Measurements from ENCODE around the gene SOX21. TPM values are rescaled to one million over a fixed set of nuclear protein-coding genes. Genes with fewer than 3 reads are reported as not detected.

SOX21 gene
- total RNA-seq, 2 experiments from 2014 or later, result not detected

GRCh38 chr13:94710881-94711560, 1.3 kb downstream of the SOX21 start:
- TF ChIP-seq, protein P1, sequence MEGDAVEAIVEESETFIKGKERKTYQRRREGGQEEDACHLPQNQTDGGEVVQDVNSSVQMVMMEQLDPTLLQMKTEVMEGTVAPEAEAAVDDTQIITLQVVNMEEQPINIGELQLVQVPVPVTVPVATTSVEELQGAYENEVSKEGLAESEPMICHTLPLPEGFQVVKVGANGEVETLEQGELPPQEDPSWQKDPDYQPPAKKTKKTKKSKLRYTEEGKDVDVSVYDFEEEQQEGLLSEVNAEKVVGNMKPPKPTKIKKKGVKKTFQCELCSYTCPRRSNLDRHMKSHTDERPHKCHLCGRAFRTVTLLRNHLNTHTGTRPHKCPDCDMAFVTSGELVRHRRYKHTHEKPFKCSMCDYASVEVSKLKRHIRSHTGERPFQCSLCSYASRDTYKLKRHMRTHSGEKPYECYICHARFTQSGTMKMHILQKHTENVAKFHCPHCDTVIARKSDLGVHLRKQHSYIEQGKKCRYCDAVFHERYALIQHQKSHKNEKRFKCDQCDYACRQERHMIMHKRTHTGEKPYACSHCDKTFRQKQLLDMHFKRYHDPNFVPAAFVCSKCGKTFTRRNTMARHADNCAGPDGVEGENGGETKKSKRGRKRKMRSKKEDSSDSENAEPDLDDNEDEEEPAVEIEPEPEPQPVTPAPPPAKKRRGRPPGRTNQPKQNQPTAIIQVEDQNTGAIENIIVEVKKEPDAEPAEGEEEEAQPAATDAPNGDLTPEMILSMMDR (IDR thresholded peaks at IDR 0.05), result no peak
- H3K4me3 ChIP-seq (ENCODE audit: low read length), result no peak overlapping the region
- H3K4me1 ChIP-seq (ENCODE audit: insufficient read depth, low read length), result peaks cover 30% of the 10 kb centered on the region
- H3K27ac Mint-ChIP-seq, result no peak overlapping the region
- peaks cover 81% of the 10 kb centered on the region for H3K27me3 Mint-ChIP-seq
- ChIA-PET CTCF (no interaction called here), POLR2A (no interaction called here)
- H3K9me3 Mint-ChIP-seq, result peaks cover 2% of the 10 kb centered on the region
- H3K4me3 Mint-ChIP-seq, result peak overlapping the region; percentile 34
- peaks cover 46% of the 10 kb centered on the region for H3K4me1 Mint-ChIP-seq (ENCODE audit: low read depth)
- H3K36me3 ChIP-seq (ENCODE audit: insufficient read depth, low read length), result no peaks in the 10 kb centered on the region
- ATAC-seq (ENCODE audit: poor library complexity) (no peak), DNase-seq (no peak)
- no peaks in the 10 kb centered on the region for H3K36me3 Mint-ChIP-seq (ENCODE audit: low read depth)
- H3K27me3 ChIP-seq (ENCODE audit: control insufficient read depth in 1 of 2, insufficient read depth in 2 of 2, low read length in 2 of 2), result peaks cover 64 to 88% of the 10 kb centered on the region in 2 experiments
- H3K27ac ChIP-seq (ENCODE audit: low read depth in 1 of 2, low read length in 2 of 2), result no peak overlapping the region
- intact Hi-C loops (cut with DNase I, micrococcal nuclease), result no loop called here
- H3K9me3 ChIP-seq (ENCODE audit: control insufficient read depth in 1 of 2, insufficient read depth in 1 of 2, low read length in 2 of 2), result peaks cover 22 to 23% of the 10 kb centered on the region in 2 experiments

- ATAC-seq (ENCODE audit: poor library complexity) (no peak), DNase-seq (no peak)
- H3K27me3 Mint-ChIP-seq, result peaks cover 81% of the 10 kb centered on the region
- peaks cover 23 to 30% of the 10 kb centered on the region in 2 experiments for H3K9me3 ChIP-seq (ENCODE audit: control insufficient read depth in 1 of 2, insufficient read depth in 1 of 2, low read length in 2 of 2)
- H3K9me3 Mint-ChIP-seq, result peaks cover 2% of the 10 kb centered on the region
- CTCF ChIA-PET, result no interaction called here
- intact Hi-C loops (cut with DNase I, micrococcal nuclease), result no loop called here
- H3K36me3 Mint-ChIP-seq (ENCODE audit: low read depth), result no peaks in the 10 kb centered on the region
- H3K36me3 ChIP-seq (ENCODE audit: insufficient read depth, low read length), result no peaks in the 10 kb centered on the region
- no peak overlapping the region for H3K4me3 ChIP-seq (ENCODE audit: low read length)
- H3K27ac ChIP-seq (ENCODE audit: low read depth in 1 of 2, low read length in 2 of 2), result no peak overlapping the region
- POLR2A ChIA-PET, result no interaction called here
- H3K27me3 ChIP-seq (ENCODE audit: control insufficient read depth in 1 of 2, insufficient read depth in 2 of 2, low read length in 2 of 2), result peaks cover 69 to 90% of the 10 kb centered on the region in 2 experiments
- TF ChIP-seq, protein P1 (IDR thresholded peaks at IDR 0.05), result no peak
- H3K4me3 Mint-ChIP-seq, result peak overlapping the region; percentile 66
- H3K4me1 ChIP-seq (ENCODE audit: insufficient read depth, low read length), result peaks cover 34% of the 10 kb centered on the region
- no peak overlapping the region for H3K27ac Mint-ChIP-seq
- H3K4me1 Mint-ChIP-seq (ENCODE audit: low read depth), result peaks cover 46% of the 10 kb centered on the region
Observed at GRCh38 chr13:94710065-94710781, 2.1 kb downstream of the SOX21 start.

- Histone ChIP-seq H3K4me3 (ENCODE audit: low read length) (no peak overlapping the region), H3K9me3 (ENCODE audit: control insufficient read depth in 1 of 2, insufficient read depth in 1 of 2, low read length in 2 of 2) (peaks cover 23 to 34% of the 10 kb centered on the region in 2 experiments), H3K36me3 (ENCODE audit: insufficient read depth, low read length) (no peaks in the 10 kb centered on the region), H3K4me1 (ENCODE audit: insufficient read depth, low read length) (peaks cover 34% of the 10 kb centered on the region), H3K27me3 (ENCODE audit: control insufficient read depth in 1 of 2, insufficient read depth in 2 of 2, low read length in 2 of 2) (peaks cover 76 to 89% of the 10 kb centered on the region in 2 experiments), H3K27ac (ENCODE audit: low read depth in 1 of 2, low read length in 2 of 2) (no peak overlapping the region)
- DNase-seq, result no peak
- no peak for ATAC-seq (ENCODE audit: poor library complexity)
- H3K4me1 Mint-ChIP-seq (ENCODE audit: low read depth), result peaks cover 46% of the 10 kb centered on the region
- CTCF ChIA-PET, result no interaction called here
- H3K4me3 Mint-ChIP-seq, result peak overlapping the region; percentile 38
- TF ChIP-seq, protein P1 (IDR thresholded peaks at IDR 0.05), result no peak
- H3K36me3 Mint-ChIP-seq (ENCODE audit: low read depth), result peaks cover 2% of the 10 kb centered on the region
- H3K27ac Mint-ChIP-seq, result no peak overlapping the region
- peaks cover 3% of the 10 kb centered on the region for H3K9me3 Mint-ChIP-seq
- intact Hi-C loops (cut with DNase I, micrococcal nuclease), result no loop called here
- POLR2A ChIA-PET, result no interaction called here
- H3K27me3 Mint-ChIP-seq, result peaks cover 81% of the 10 kb centered on the region
Observed at GRCh38 chr13:94709001-94709834, 3.1 kb downstream of the SOX21 start.
